Ascending aorta (tissue), 2 donors: ENCODE results near the gene ATP8A1. TPM values are rescaled to one million over a fixed set of nuclear protein-coding genes. Genes with fewer than 3 reads are reported as not detected.

ENCODE experiments used
- DNase-seq, 2 donors: peaks; one replicate each; pipeline ENCODE4 v3.0.0-alpha.2; 2019; ENCODE audit warnings: low spot score in 2 of 2
- H3K27ac ChIP-seq, 2 donors: fragments of 200-600 bp; sonication (generic); one replicate each; pipeline ENCODE4 v1.5.1; 2016 to 2017; ENCODE audit warnings: mild to moderate bottlenecking in 1 of 2
- H3K27me3 ChIP-seq: fragments of 200-600 bp; sonication (generic); one replicate; pipeline ENCODE4 v1.5.1; 2017
- H3K36me3 ChIP-seq, 2 donors: fragments of 200-600 bp; sonication (generic); one replicate each; pipeline ENCODE4 v1.5.1; 2016
- H3K4me1 ChIP-seq, 2 donors: fragments of 200-600 bp; sonication (generic); one replicate each; pipeline ENCODE4 v1.5.1; 2016 to 2017; ENCODE audit warnings: mild to moderate bottlenecking in 1 of 2
- H3K4me3 ChIP-seq, 2 donors: fragments of 200-600 bp; sonication (generic); one replicate each; pipeline ENCODE4 v1.5.1; 2016 to 2017; ENCODE audit warnings: mild to moderate bottlenecking in 1 of 2
- H3K9me3 ChIP-seq, 2 donors: fragments of 200-600 bp; sonication (generic); one replicate each; pipeline ENCODE4 v1.5.1; 2016
- CTCF ChIP-seq, 3 experiments: fragments of 200-600 bp in 2 of 3; fragments of 450-650 bp in 1 of 3; sonication (generic) in 2 of 3; IDR thresholded peaks; one replicate each; pipeline ENCODE4 v1.5.1; 2016 to 2019; ENCODE audit warnings: antibody characterized with exemption in 3 of 3, mild to moderate bottlenecking in 1 of 3, moderate library complexity in 1 of 3
- intact Hi-C: fragments of 100-400 bp; cut with DNase I; formaldehyde crosslinking; loops from one replicate; pipeline ENCODE4 v1.15.1; 2023
- total RNA-seq: library from RNA; depleted of rRNA; stranded (reverse); fragments of >200 nt; gene quantifications from one replicate; pipeline ENCODE4 v1.1.0, GENCODE V29; 2016

Gene ATP8A1
- total RNA-seq, 1 donor from 2014 or later: 11.4 TPM

GRCh38 chr4:42442601-42443000 lies 214.3 kb downstream of the ATP8A1 start:
- H3K4me1 ChIP-seq: no peaks in the 10 kb centered on the region
- no peaks in the 10 kb centered on the region for H3K27me3 ChIP-seq
- H3K4me3 ChIP-seq: no peak overlapping the region
- H3K36me3 ChIP-seq: peaks cover 0 to 3% of the 10 kb centered on the region in 2 donors
- TF ChIP-seq CTCF (IDR thresholded peaks at IDR 0.05): no peak
- DNase-seq: no peak
- no peaks in the 10 kb centered on the region for H3K9me3 ChIP-seq
- no peak overlapping the region for H3K27ac ChIP-seq
- intact Hi-C loops: no loop called here

GRCh38 chr4:42440083-42440482 lies 216.8 kb downstream of the ATP8A1 start:
- H3K4me1 ChIP-seq: no peaks in the 10 kb centered on the region
- H3K36me3 ChIP-seq: peaks cover 0 to 3% of the 10 kb centered on the region in 2 donors
- no peaks in the 10 kb centered on the region for H3K27me3 ChIP-seq
- H3K27ac ChIP-seq: no peak overlapping the region
- DNase-seq: no peak
- intact Hi-C loops: no loop called here
- no peaks in the 10 kb centered on the region for H3K9me3 ChIP-seq
- no peak overlapping the region for H3K4me3 ChIP-seq
- no peak for TF ChIP-seq CTCF (IDR thresholded peaks at IDR 0.05)

- no peak overlapping the region for H3K27ac ChIP-seq
- H3K4me1 ChIP-seq: no peaks in the 10 kb centered on the region
- no peak for TF ChIP-seq CTCF (IDR thresholded peaks at IDR 0.05)
- intact Hi-C loops: no loop called here
- H3K4me3 ChIP-seq: no peak overlapping the region
- H3K27me3 ChIP-seq: no peaks in the 10 kb centered on the region
- DNase-seq: no peak
- H3K36me3 ChIP-seq: peaks cover 0 to 3% of the 10 kb centered on the region in 2 donors
- H3K9me3 ChIP-seq: no peaks in the 10 kb centered on the region
These were observed 219.9 kb downstream of the ATP8A1 start for GRCh38 chr4:42436928-42437565.

- intact Hi-C loops: no loop called here
These were observed 228.9 kb downstream of the ATP8A1 start for GRCh38 chr4:42428036-42428435.

GRCh38 chr4:42425146-42426065 lies 231.5 kb downstream of the ATP8A1 start:
- Histone ChIP-seq H3K36me3 (peaks cover 0 to 3% of the 10 kb centered on the region in 2 donors), H3K4me3 (no peak overlapping the region), H3K4me1 (no peaks in the 10 kb centered on the region), H3K27me3 (no peaks in the 10 kb centered on the region), H3K9me3 (no peaks in the 10 kb centered on the region), H3K27ac (no peak overlapping the region)
- no peak for DNase-seq
- TF ChIP-seq CTCF (IDR thresholded peaks at IDR 0.05): no peak
- intact Hi-C loops: no loop called here

More at GRCh38 chr4:42428036-42428435, 228.9 kb downstream of the ATP8A1 start:
- H3K27me3 ChIP-seq: no peaks in the 10 kb centered on the region
- DNase-seq: no peak
- TF ChIP-seq CTCF (IDR thresholded peaks at IDR 0.05): no peak
- no peaks in the 10 kb centered on the region for H3K4me1 ChIP-seq
- H3K36me3 ChIP-seq: no peaks in the 10 kb centered on the region
- no peak overlapping the region for H3K27ac ChIP-seq
- no peaks in the 10 kb centered on the region for H3K9me3 ChIP-seq
- no peak overlapping the region for H3K4me3 ChIP-seq
